Measurements from ENCODE around the gene MTG2. TPM values are rescaled to one million over a fixed set of nuclear protein-coding genes. Genes with fewer than 3 reads are reported as not detected.

MTG2 gene
- polyA plus RNA-seq, 1 of the 3 experiments (the other 2 are of a cell fraction) = 42.9 TPM

GRCh38 chr20:62236766-62237513 lies 54.1 kb downstream of the MTG2 start:
- CTCF ChIA-PET = interaction anchor here (0.6 to 1.6 kb wide), 5 partner anchors 9 to 263 kb away, joined by 3 to 6 read pairs (median 3); no protein-coding TSS in a partner anchor
- Histone ChIP-seq H3F3A (replicated peaks; ENCODE audit: insufficient read depth) (no peaks in the 10 kb centered on the region), H2AFZ (ENCODE audit: low read depth) (no peak overlapping the region), H4K20me1 (ENCODE audit: insufficient read depth) (peaks cover 26% of the 10 kb centered on the region), H3K27me3 (ENCODE audit: insufficient read depth) (no peaks in the 10 kb centered on the region), H3K4me3 (ENCODE audit: low read depth in 2 of 2, low read length in 1 of 2) (no peak overlapping the region), H3K4me1 (ENCODE audit: control insufficient read depth in 1 of 2, insufficient read depth in 2 of 2, low read depth in 1 of 2, low read length in 1 of 2) (peaks cover 5 to 42% of the 10 kb centered on the region in 2 experiments; a peak in 1 of 4 replicates), H3K4me2 (no peak overlapping the region), H3K79me2 (ENCODE audit: insufficient read depth) (peaks cover 33% of the 10 kb centered on the region), H3K9ac (no peak overlapping the region), H3K9me3 (no peaks in the 10 kb centered on the region), H3K27ac (ENCODE audit: low read depth in 2 of 2, low read length in 1 of 2) (no peak overlapping the region), H3K36me3 (replicated peaks in 1 of 2; ENCODE audit: control insufficient read depth in 1 of 2, insufficient read depth in 2 of 2, low read length in 1 of 2) (peaks cover 0 to under 1% of the 10 kb centered on the region in 2 experiments), H3K9me2 (no peaks in the 10 kb centered on the region)
- no peak for DNase-seq
- POLR2A ChIA-PET = no interaction called here
- no peak for TF ChIP-seq GABPA (IDR thresholded peaks at IDR 0.05; ENCODE audit: low read depth)
- TF ChIP-seq ELF1 (IDR thresholded peaks at IDR 0.05) = no peak
- TF ChIP-seq EZH2phosphoT487 (IDR thresholded peaks at IDR 0.05; ENCODE audit: borderline replicate concordance, low read depth) = no peak
- TF ChIP-seq FOXM1 (IDR thresholded peaks at IDR 0.05; ENCODE audit: low read depth) = no peak
- TF ChIP-seq EP300 (IDR thresholded peaks at IDR 0.05; ENCODE audit: borderline replicate concordance in 1 of 2, low read depth in 1 of 2, low read length in 1 of 2) = no peak
- TF ChIP-seq CHD2 (IDR thresholded peaks at IDR 0.05; ENCODE audit: low read length, partially characterized antibody) = no peak
- no peak for TF ChIP-seq MAX (IDR thresholded peaks at IDR 0.05; ENCODE audit: low read depth)
- no peak for TF ChIP-seq USF2 (IDR thresholded peaks at IDR 0.05; ENCODE audit: borderline replicate concordance, low read depth, low read length)
- no peak for TF ChIP-seq RXRA (IDR thresholded peaks at IDR 0.05; ENCODE audit: borderline replicate concordance, low read depth)
- TF ChIP-seq MXI1 (IDR thresholded peaks at IDR 0.05; ENCODE audit: low read depth, low read length) = no peak
- TF ChIP-seq RAD21 (IDR thresholded peaks at IDR 0.05; ENCODE audit: low read length) = no peak
- 67% methylated on average over 22 of the region's 28 CpGs for WGBS (ENCODE audit: low lambda C conversion rate)

- Histone ChIP-seq H4K20me1 (ENCODE audit: insufficient read depth) (peaks cover 31% of the 10 kb centered on the region), H3K79me2 (ENCODE audit: insufficient read depth) (peaks cover 38% of the 10 kb centered on the region), H3K9me2 (no peaks in the 10 kb centered on the region), H3K9ac (no peak overlapping the region), H3K4me3 (ENCODE audit: low read depth in 2 of 2, low read length in 1 of 2) (peak overlapping the region; percentile 66 to 68; a peak in 3 of 4 replicates), H3K27me3 (ENCODE audit: insufficient read depth) (no peaks in the 10 kb centered on the region), H3K36me3 (replicated peaks in 1 of 2; ENCODE audit: control insufficient read depth in 1 of 2, insufficient read depth in 2 of 2, low read length in 1 of 2) (peaks cover 0 to 5% of the 10 kb centered on the region in 2 experiments), H3F3A (replicated peaks; ENCODE audit: insufficient read depth) (no peaks in the 10 kb centered on the region), H3K4me1 (ENCODE audit: control insufficient read depth in 1 of 2, insufficient read depth in 2 of 2, low read depth in 1 of 2, low read length in 1 of 2) (peaks cover 5 to 37% of the 10 kb centered on the region in 2 experiments; a peak in 1 of 4 replicates), H2AFZ (ENCODE audit: low read depth) (0 out of 2 replicates have a peak overlapping the region, but pooled peaks have one; percentile 38), H3K27ac (ENCODE audit: low read depth in 2 of 2, low read length in 1 of 2) (no peak overlapping the region), H3K9me3 (no peaks in the 10 kb centered on the region), H3K4me2 (peak overlapping the region; percentile 75)
- CTCF ChIA-PET = interaction anchor here (1.6 kb wide), 1 partner anchor 145 kb away, joined by 6 read pairs; no protein-coding TSS in a partner anchor
- 80% methylated on average over 1 of the region's 1 CpG for WGBS (ENCODE audit: low lambda C conversion rate)
- TF ChIP-seq RFX5 (IDR thresholded peaks at IDR 0.05; ENCODE audit: low read length) (no peak), NRF1 (IDR thresholded peaks at IDR 0.05; ENCODE audit: low read depth, low read length) (no peak), REST (IDR thresholded peaks at IDR 0.05; ENCODE audit: low read depth, low read length) (no peak), IRF3 (IDR thresholded peaks at IDR 0.05; ENCODE audit: low read depth, low read length) (no peak)
- POLR2A ChIA-PET = no interaction called here
- DNase-seq = no peak
Measured at GRCh38 chr20:62237514-62237800, 54.6 kb downstream of the MTG2 start.
